Activated T-helper 1 cell treated with anti-CD3 and anti-CD28 coated beads, Interleukin-12 subunit alpha, Interleukin-12 subunit beta, Interleukin-2, Interleukin-4 antibody, amounts not matched to agents 30 ng/mL and 10 ng/mL and 1 ng/mL, durations not matched to agents 14 hours and 24 hours and 36 hours (primary cell): ENCODE data around the gene CELSR2. TPM values are rescaled to one million over a fixed set of nuclear protein-coding genes. Genes with fewer than 3 reads are reported as not detected.
"Not testable (repeated sequence)": the region's sequence is repeated elsewhere in the genome, so short reads cannot be mapped to it uniquely, and the experiment has no call there.

Experiments used
- DNase-seq: peaks from one replicate; pipeline ENCODE4 v3.0.0; 2021; ENCODE audit warnings: low spot score
- H3K27ac Mint-ChIP-seq: one replicate; pipeline ENCODE4 v1.8.0; 2021; ENCODE audit warnings: mild to moderate bottlenecking, mixed read lengths
- H3K27me3 Mint-ChIP-seq: one replicate; pipeline ENCODE4 v1.8.0; 2022; ENCODE audit warnings: mild to moderate bottlenecking, moderate library complexity, mixed read lengths; ENCODE audit not compliant: insufficient read depth
- H3K36me3 Mint-ChIP-seq: one replicate; pipeline ENCODE4 v1.8.0; 2021; ENCODE audit warnings: low read depth, mixed read lengths
- H3K4me1 Mint-ChIP-seq: one replicate; pipeline ENCODE4 v1.8.0; 2021; ENCODE audit warnings: low read depth, mixed read lengths
- H3K4me3 Mint-ChIP-seq: one replicate; pipeline ENCODE4 v1.8.0; 2021; ENCODE audit warnings: mild to moderate bottlenecking, moderate library complexity, mixed read lengths
- H3K9me3 Mint-ChIP-seq: one replicate; pipeline ENCODE4 v1.8.0; 2021; ENCODE audit warnings: mixed read lengths
- intact Hi-C: fragments of 100-400 bp; cut with micrococcal nuclease; formaldehyde crosslinking; loops from one replicate; pipeline ENCODE4 v1.15.1; 2024
- total RNA-seq: library from RNA; stranded (reverse); gene quantifications from 2 replicates; pipeline ENCODE4 v1.2.3, GENCODE V29; 2022

Gene CELSR2
- total RNA-seq, 1 donor from 2014 or later: 4.1 TPM

DNA sequence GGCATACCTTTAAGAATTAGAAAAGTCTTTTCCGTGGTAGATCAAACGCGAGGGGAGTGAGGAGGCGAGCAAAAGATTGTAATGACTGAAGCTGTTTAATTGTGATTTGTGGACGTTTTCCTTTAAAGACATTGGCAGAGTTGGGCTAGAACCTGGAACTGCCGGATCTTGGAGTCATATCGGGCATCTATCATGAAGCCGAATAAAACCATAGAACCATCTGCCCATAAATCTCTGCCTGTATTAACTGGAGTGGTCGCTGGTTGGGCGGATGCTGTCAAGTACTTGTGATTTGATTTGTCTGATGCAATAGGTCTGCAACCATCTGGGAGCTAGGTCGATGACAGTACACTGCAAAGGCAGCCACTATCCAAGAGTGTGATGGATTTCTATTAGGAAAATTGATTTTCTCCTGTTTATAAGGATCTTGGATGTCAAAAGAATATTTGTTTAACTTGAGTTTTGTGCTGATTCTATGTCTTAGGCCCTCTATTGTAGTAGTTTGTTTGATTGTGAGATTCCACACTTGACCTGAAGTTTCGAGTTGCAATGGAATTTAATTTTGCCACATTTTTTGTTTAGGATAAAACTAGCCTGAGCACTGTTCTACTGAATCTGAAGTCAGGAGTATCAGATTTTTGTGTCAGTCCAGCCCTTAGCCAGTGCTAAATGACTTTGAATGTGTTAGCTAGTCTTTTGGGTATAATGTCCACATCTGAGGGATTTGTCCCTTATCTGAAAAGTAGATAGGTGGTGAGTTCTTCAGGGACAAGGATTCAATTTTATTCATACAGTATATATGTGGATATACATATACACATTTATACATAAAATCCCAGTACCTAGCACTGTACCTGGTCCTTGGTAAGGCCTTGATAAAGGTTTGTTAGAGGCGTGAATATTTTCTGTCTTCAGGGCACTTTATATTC lies 34.4 kb upstream of the CELSR2 start:
- Mint-ChIP-seq H3K9me3 (peaks cover 4% of the 10 kb centered on the region), H3K4me3 (peak overlapping the region; percentile 94), H3K36me3 (peaks cover 31% of the 10 kb centered on the region), H3K27ac (peak overlapping the region; percentile 94), H3K4me1 (peaks cover 37% of the 10 kb centered on the region), H3K27me3 (peaks cover 3% of the 10 kb centered on the region)
- DNase-seq: peak; percentile 23
- intact Hi-C loops: loop anchor here (1.0 to 5.0 kb wide), 7 partner anchors 32 to 817 kb away; partner anchors contain the start of genes ATXN7L2, CELSR2, GNAI3 and PSRC1

DNA sequence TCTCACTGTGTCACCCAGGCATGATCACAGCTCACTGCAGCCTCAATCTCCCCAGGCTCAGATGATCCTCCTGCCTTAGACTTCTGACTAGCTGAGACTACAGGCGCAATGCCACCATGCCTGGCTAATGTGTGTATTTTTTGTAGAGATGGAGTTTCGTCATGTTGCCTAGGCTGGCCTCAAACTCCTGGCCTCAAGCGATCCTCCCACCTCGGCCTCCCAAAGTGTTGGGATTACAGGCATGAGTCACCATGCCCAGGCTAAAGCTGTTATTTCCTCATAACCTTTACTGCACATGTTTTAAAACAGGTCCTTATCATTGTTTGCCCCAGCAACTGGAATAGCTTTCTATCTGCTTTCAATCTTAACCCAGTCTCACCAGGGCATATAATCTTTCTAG lies 32.7 kb upstream of the CELSR2 start:
- H3K27me3 Mint-ChIP-seq: peaks cover 2% of the 10 kb centered on the region
- H3K4me1 Mint-ChIP-seq: peaks cover 37% of the 10 kb centered on the region
- intact Hi-C loops: no loop called here
- H3K36me3 Mint-ChIP-seq: peaks cover 35% of the 10 kb centered on the region
- peaks cover 4% of the 10 kb centered on the region for H3K9me3 Mint-ChIP-seq
- no peak for DNase-seq
- H3K27ac Mint-ChIP-seq: no peak overlapping the region
- H3K4me3 Mint-ChIP-seq: peak overlapping the region; percentile 94

DNA sequence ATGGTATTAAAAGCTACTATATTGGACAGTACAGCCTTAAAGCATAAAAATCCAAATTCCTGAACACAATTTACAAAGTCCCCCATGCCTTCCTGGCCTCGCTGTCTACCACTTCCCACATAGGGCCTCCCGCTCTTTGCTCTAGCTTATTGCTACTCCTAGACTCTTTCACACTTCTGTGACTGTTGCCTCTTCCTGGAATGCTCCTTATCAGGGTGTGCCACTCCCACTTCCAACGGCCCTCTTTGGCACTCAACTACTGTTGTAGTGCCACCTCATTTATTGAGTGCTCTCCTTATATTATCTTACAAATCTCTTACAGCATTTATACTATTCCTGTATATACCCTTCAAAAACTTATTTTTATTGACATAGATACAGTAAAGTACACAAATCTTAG lies 30.8 kb upstream of the CELSR2 start:
- Mint-ChIP-seq H3K27me3 (peaks cover 2% of the 10 kb centered on the region), H3K4me3 (peak overlapping the region; percentile 49), H3K4me1 (peaks cover 43% of the 10 kb centered on the region), H3K27ac (peak overlapping the region; percentile 65), H3K36me3 (peaks cover 44% of the 10 kb centered on the region), H3K9me3 (peaks cover 4% of the 10 kb centered on the region)
- intact Hi-C loops: no loop called here
- no peak for DNase-seq

DNA sequence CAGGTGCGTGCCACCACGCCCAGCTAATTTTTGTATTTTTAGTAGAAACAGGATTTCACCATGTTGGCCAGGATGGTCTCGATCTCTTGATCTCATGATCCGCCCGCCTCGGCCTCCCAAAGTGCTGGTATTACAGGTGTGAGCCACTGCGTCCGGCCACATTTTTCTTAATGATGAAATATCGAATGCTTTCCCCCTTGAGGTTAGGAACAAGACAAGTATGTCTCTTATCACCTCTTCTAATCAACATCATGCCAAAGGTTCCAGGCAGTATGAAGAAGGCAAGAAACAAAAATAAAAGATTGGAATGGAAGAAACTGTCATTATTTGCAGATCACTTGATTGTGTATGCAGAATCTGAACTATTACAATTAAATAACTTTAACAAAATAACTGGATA lies 28.1 kb upstream of the CELSR2 start:
- peaks cover 31% of the 10 kb centered on the region for H3K4me1 Mint-ChIP-seq
- H3K27ac Mint-ChIP-seq, intact Hi-C loops, DNase-seq, H3K9me3 Mint-ChIP-seq, H3K27me3 Mint-ChIP-seq, H3K4me3 Mint-ChIP-seq: not testable (repeated sequence)
- peaks cover 36% of the 10 kb centered on the region for H3K36me3 Mint-ChIP-seq

GRCh38 chr1:109225308-109225707 lies 24.0 kb upstream of the CELSR2 start:
- Mint-ChIP-seq H3K27me3 (no peaks in the 10 kb centered on the region), H3K36me3 (peaks cover 37% of the 10 kb centered on the region), H3K4me3 (no peak overlapping the region), H3K9me3 (no peaks in the 10 kb centered on the region), H3K27ac (peak overlapping the region; percentile 8), H3K4me1 (peaks cover 17% of the 10 kb centered on the region)
- intact Hi-C loops: no loop called here
- DNase-seq: no peak

DNA sequence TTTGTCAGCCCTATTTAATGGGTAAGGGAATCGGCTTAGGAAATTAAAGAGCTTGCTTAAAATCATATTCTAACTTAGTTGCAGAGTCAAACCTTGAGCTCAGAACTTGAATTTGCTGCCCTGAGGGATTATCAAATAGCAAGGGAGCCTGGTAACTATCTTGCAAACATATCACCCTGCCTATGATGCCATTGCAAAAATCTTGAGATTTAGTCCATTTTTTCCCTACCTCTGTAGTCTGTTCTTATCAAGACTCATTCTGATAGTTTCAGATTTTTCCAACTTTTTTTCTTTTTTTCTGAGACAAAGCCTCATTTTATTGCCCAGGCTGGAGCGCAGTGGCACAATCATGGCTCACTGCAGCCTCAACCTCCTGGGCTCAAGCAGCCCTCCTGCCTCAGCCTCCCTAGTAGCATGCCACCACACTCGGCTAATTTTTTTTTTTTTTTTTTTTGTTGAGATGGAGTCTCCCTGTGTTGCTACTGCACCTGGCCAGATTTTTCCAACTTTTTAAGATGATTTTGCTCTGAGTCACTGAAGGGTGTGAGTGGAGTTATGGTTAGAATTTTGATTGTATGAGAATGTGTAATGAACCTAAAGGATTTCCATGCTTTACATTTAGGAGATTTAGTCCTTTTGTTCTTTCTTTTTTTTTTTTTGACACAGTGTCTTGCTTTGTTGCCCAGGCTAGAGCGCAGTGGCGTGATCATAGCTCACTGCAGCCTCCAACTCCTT lies 23.5 kb upstream of the CELSR2 start:
- Mint-ChIP-seq H3K4me1 (peaks cover 17% of the 10 kb centered on the region), H3K36me3 (peaks cover 39% of the 10 kb centered on the region), H3K4me3 (no peak overlapping the region), H3K9me3 (no peaks in the 10 kb centered on the region), H3K27me3 (no peaks in the 10 kb centered on the region), H3K27ac (peak overlapping the region; percentile 8)
- no peak for DNase-seq
- intact Hi-C loops: no loop called here

GRCh38 chr1:109228167-109228566 lies 21.2 kb upstream of the CELSR2 start:
- peaks cover 11% of the 10 kb centered on the region for H3K4me1 Mint-ChIP-seq
- no peak overlapping the region for H3K4me3 Mint-ChIP-seq
- intact Hi-C loops: no loop called here
- H3K27ac Mint-ChIP-seq: no peak overlapping the region
- no peak for DNase-seq
- no peaks in the 10 kb centered on the region for H3K27me3 Mint-ChIP-seq
- peaks cover 45% of the 10 kb centered on the region for H3K36me3 Mint-ChIP-seq
- H3K9me3 Mint-ChIP-seq: no peaks in the 10 kb centered on the region

DNA sequence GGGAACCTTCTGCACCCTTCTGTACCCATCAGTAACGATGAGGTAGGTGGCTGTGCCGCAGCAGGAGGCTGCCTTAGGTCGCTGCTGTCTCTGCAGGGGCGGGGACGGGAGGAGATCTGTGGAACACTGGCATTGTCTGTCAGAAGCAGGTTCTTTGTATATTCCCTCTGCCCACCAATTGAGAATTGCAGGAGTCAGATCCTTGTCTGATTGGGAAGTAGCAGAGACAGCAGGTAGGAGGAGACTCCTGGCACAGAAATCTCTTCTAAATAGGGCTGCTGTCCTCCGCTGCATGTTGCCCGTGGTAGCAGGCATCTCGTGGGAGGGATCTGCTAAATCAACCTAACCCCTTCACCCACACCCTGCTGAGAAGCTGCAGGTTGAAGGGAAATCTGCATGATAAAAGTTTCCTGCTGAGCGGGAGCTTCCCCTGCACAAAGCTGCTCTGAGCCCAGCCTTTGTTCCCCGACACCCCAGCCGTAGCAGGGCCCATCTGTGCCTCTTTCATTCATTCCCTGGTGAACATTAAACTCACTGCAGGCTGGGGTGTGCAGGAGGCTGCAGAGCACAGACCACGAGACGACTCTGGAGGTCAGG lies 19.7 kb upstream of the CELSR2 start:
- peaks cover 44% of the 10 kb centered on the region for H3K36me3 Mint-ChIP-seq

DNA sequence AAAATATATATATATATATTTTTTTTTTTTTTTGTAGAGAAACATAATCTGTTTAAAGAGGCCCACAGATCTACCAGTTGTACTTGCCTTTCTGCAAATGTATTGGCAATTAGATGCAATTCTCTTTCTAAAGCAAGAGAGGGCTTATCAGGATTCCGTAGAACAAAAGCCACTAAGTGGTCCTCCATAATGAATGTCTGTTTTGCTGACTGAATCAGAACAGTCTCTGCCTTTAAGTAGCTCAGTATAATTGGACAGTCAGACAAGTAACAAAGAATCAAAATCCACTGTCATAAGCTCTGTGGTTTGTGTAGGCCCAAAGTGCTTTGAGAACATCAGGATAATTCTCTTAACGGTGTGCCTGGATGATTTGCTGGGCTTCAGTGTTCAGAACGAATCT lies 18.3 kb upstream of the CELSR2 start:
- intact Hi-C loops: no loop called here
- Mint-ChIP-seq H3K9me3 (no peaks in the 10 kb centered on the region), H3K36me3 (peaks cover 51% of the 10 kb centered on the region), H3K4me3 (no peak overlapping the region), H3K27me3 (no peaks in the 10 kb centered on the region), H3K4me1 (no peaks in the 10 kb centered on the region), H3K27ac (no peak overlapping the region)
- DNase-seq: no peak

More for the DNA sequence above, 19.7 kb upstream of the CELSR2 start:
- Mint-ChIP-seq H3K4me3 (no peak overlapping the region), H3K9me3 (no peaks in the 10 kb centered on the region), H3K27me3 (no peaks in the 10 kb centered on the region), H3K27ac (no peak overlapping the region), H3K4me1 (peaks cover 6% of the 10 kb centered on the region)
- no peak for DNase-seq
- intact Hi-C loops: no loop called here

GRCh38 chr1:109235137-109235536 lies 14.2 kb upstream of the CELSR2 start:
- Mint-ChIP-seq H3K27ac (peak overlapping the region; percentile 48), H3K9me3 (no peaks in the 10 kb centered on the region), H3K4me3 (no peak overlapping the region), H3K27me3 (no peaks in the 10 kb centered on the region), H3K4me1 (no peaks in the 10 kb centered on the region), H3K36me3 (peaks cover 66% of the 10 kb centered on the region)
- intact Hi-C loops: no loop called here
- no peak for DNase-seq

DNA sequence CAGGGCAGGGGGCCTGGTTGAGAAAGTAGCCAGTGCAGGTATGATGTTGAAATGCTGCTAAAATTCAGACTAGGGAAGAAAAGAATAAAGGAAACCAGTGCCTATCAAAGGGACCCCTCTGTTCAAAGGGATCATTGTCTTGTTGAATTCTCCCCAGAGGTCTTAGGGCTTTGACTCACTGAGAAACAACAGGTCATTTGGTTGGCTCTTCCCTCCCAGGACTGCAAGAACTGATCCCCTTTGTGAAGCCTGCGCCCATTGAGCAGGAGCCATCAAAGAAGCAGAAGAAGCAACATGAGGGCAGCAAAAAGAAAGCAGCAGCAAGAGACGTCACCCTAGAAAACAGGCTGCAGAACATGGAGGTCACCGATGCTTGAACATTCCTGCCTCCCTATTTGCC lies 11.8 kb upstream of the CELSR2 start:
- intact Hi-C loops: no loop called here
- peaks cover 50% of the 10 kb centered on the region for H3K36me3 Mint-ChIP-seq
- no peaks in the 10 kb centered on the region for H3K27me3 Mint-ChIP-seq
- no peaks in the 10 kb centered on the region for H3K9me3 Mint-ChIP-seq
- DNase-seq: no peak
- H3K4me1 Mint-ChIP-seq: no peaks in the 10 kb centered on the region
- H3K27ac Mint-ChIP-seq: no peak overlapping the region
- no peak overlapping the region for H3K4me3 Mint-ChIP-seq

GRCh38 chr1:109238382-109238781 lies 11.0 kb upstream of the CELSR2 start:
- no peaks in the 10 kb centered on the region for H3K27me3 Mint-ChIP-seq
- no peaks in the 10 kb centered on the region for H3K4me1 Mint-ChIP-seq
- intact Hi-C loops: no loop called here
- no peaks in the 10 kb centered on the region for H3K9me3 Mint-ChIP-seq
- DNase-seq: no peak
- H3K27ac Mint-ChIP-seq: no peak overlapping the region
- no peak overlapping the region for H3K4me3 Mint-ChIP-seq
- peaks cover 47% of the 10 kb centered on the region for H3K36me3 Mint-ChIP-seq

DNA sequence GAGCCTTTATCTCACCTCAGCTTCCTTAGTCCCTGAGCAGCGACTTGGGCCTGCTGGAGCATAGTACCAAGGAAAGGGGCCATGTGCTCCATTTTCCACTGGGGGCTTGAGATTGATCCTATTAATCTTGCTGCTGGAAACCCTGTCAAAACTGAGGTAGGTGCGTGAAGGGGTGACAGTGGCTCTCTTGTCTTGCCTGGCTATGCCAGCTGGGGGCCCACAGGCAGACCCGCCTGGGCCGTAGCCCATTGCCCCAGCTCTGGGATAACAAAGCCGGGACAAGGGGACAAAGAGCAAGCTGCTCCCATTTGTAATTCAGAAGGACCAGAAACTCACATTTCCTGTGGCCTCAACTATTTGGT lies 10.3 kb upstream of the CELSR2 start:
- DNase-seq: no peak
- Mint-ChIP-seq H3K27ac (no peak overlapping the region), H3K27me3 (no peaks in the 10 kb centered on the region), H3K4me3 (no peak overlapping the region), H3K4me1 (no peaks in the 10 kb centered on the region), H3K36me3 (peaks cover 47% of the 10 kb centered on the region), H3K9me3 (no peaks in the 10 kb centered on the region)
- intact Hi-C loops: no loop called here
